ENCODE data around the gene PARP15. TPM values are rescaled to one million over a fixed set of nuclear protein-coding genes. Genes with fewer than 3 reads are reported as not detected.

The PARP15 gene
- polyA plus RNA-seq, 1 donor (not counting 4 experiments of a cell fraction or from before 2014, with no cell fraction given), result 0.25 TPM

DNA sequence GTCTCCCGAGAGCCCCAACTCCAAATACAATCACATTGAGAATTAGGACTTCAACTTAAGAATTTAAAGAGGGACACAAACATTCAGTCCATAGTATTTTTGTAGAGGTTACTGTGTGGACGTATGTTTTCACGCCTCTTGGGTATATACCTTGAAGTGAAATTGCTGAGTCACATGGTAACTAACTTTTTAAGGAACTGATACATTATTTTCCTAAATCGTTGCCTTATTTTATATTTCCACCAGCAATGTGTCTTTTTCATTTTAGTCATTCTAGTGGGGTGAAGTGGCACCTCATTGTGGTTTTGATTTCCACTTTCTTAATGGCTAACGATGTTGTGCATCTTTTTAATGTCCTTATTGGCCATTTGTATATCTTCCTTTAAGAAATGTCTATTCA is 11.8 kb downstream of the PARP15 start:
- no peak overlapping the region for H3K4me3 ChIP-seq (ENCODE audit: control insufficient read depth in 2 of 3, extremely low read depth in 1 of 3, insufficient read depth in 2 of 3, low read depth in 1 of 3, low read length in 3 of 3)
- dilution Hi-C loops (cut with MboI; ENCODE audit: extremely low pct_ligation_motif_present, low sequenced_read_pairs), result no loop called here

DNA sequence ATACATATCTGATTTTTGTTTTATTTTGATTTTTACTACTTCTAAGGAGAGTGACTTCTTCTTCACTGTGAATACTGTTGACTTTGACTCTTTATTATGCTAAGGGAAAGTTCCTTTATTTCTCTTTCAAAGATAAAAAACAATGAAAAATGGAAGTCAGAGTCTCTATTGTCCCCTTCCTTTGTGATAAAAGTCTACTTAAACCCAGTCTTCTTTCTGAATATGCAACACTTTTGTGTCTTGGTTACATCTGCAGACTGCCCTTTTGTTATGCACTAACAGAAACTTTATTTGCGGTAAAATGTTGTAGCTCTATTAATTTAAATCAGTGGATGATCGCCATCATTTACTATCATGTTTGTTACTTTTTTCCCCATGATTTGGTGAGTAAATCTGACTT is 13.2 kb downstream of the PARP15 start:
- Histone ChIP-seq H2AFZ (ENCODE audit: control insufficient read depth, low read length) (no peak overlapping the region), H3K4me3 (ENCODE audit: control insufficient read depth in 2 of 3, extremely low read depth in 1 of 3, insufficient read depth in 2 of 3, low read depth in 1 of 3, low read length in 3 of 3) (no peak overlapping the region), H3K9ac (ENCODE audit: control insufficient read depth, extremely low read depth, insufficient read depth, low read length) (no peak overlapping the region), H3K9me3 (ENCODE audit: control insufficient read depth, low read depth, low read length) (no peaks in the 10 kb centered on the region), H3K9me1 (ENCODE audit: control insufficient read depth, extremely low read depth, insufficient read depth, low read length) (no peaks in the 10 kb centered on the region), H3K4me2 (ENCODE audit: control insufficient read depth, extremely low read depth, insufficient read depth, low read depth, low read length) (no peak overlapping the region), H3K27ac (ENCODE audit: control insufficient read depth, insufficient read depth, low read length) (no peak overlapping the region), H3K4me1 (ENCODE audit: control insufficient read depth, extremely low read depth, insufficient read depth, low read length) (no peaks in the 10 kb centered on the region), H3K79me2 (ENCODE audit: control insufficient read depth, insufficient read depth, low read length) (no peaks in the 10 kb centered on the region), H3K27me3 (ENCODE audit: control insufficient read depth, extremely low read depth, insufficient read depth, low read length) (no peaks in the 10 kb centered on the region), H4K20me1 (ENCODE audit: control insufficient read depth, extremely low read depth, insufficient read depth, low read length) (no peaks in the 10 kb centered on the region), H3K36me3 (ENCODE audit: control insufficient read depth in 2 of 2, extremely low read depth in 1 of 2, insufficient read depth in 2 of 2, low read length in 2 of 2) (no peaks in the 10 kb centered on the region)
- DNase-seq (ENCODE audit: low read depth, low spot score) (no peak), FAIRE-seq (no peak)
- dilution Hi-C loops (cut with MboI; ENCODE audit: extremely low pct_ligation_motif_present, low sequenced_read_pairs), result no loop called here
- TF ChIP-seq, protein P1, sequence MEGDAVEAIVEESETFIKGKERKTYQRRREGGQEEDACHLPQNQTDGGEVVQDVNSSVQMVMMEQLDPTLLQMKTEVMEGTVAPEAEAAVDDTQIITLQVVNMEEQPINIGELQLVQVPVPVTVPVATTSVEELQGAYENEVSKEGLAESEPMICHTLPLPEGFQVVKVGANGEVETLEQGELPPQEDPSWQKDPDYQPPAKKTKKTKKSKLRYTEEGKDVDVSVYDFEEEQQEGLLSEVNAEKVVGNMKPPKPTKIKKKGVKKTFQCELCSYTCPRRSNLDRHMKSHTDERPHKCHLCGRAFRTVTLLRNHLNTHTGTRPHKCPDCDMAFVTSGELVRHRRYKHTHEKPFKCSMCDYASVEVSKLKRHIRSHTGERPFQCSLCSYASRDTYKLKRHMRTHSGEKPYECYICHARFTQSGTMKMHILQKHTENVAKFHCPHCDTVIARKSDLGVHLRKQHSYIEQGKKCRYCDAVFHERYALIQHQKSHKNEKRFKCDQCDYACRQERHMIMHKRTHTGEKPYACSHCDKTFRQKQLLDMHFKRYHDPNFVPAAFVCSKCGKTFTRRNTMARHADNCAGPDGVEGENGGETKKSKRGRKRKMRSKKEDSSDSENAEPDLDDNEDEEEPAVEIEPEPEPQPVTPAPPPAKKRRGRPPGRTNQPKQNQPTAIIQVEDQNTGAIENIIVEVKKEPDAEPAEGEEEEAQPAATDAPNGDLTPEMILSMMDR (optimal IDR thresholded peaks at IDR 0.05 in 1 of 3, IDR thresholded peaks at IDR 0.05 in 1 of 3, conservative IDR thresholded peaks at IDR 0.05 in 1 of 3; ENCODE audit: extremely low read depth in 1 of 3, insufficient read depth in 2 of 3, low read length in 3 of 3), result no peak
- no peak for TF ChIP-seq EZH2 (IDR thresholded peaks at IDR 0.05; ENCODE audit: low read length)

More for the DNA sequence above, 11.8 kb downstream of the PARP15 start:
- no peak for DNase-seq (ENCODE audit: low read depth, low spot score)
- TF ChIP-seq EZH2 (IDR thresholded peaks at IDR 0.05; ENCODE audit: low read length), result no peak
- TF ChIP-seq, protein P1 (optimal IDR thresholded peaks at IDR 0.05 in 1 of 3, IDR thresholded peaks at IDR 0.05 in 1 of 3, conservative IDR thresholded peaks at IDR 0.05 in 1 of 3; ENCODE audit: extremely low read depth in 1 of 3, insufficient read depth in 2 of 3, low read length in 3 of 3), result no peak
- Histone ChIP-seq H3K9me1 (ENCODE audit: control insufficient read depth, extremely low read depth, insufficient read depth, low read length) (no peaks in the 10 kb centered on the region), H3K27ac (ENCODE audit: control insufficient read depth, insufficient read depth, low read length) (no peak overlapping the region), H3K4me1 (ENCODE audit: control insufficient read depth, extremely low read depth, insufficient read depth, low read length) (no peaks in the 10 kb centered on the region), H3K36me3 (ENCODE audit: control insufficient read depth in 2 of 2, extremely low read depth in 1 of 2, insufficient read depth in 2 of 2, low read length in 2 of 2) (no peaks in the 10 kb centered on the region), H3K9me3 (ENCODE audit: control insufficient read depth, low read depth, low read length) (no peaks in the 10 kb centered on the region), H3K79me2 (ENCODE audit: control insufficient read depth, insufficient read depth, low read length) (no peaks in the 10 kb centered on the region), H4K20me1 (ENCODE audit: control insufficient read depth, extremely low read depth, insufficient read depth, low read length) (no peaks in the 10 kb centered on the region), H3K4me2 (ENCODE audit: control insufficient read depth, extremely low read depth, insufficient read depth, low read depth, low read length) (no peak overlapping the region), H3K27me3 (ENCODE audit: control insufficient read depth, extremely low read depth, insufficient read depth, low read length) (no peaks in the 10 kb centered on the region), H3K9ac (ENCODE audit: control insufficient read depth, extremely low read depth, insufficient read depth, low read length) (no peak overlapping the region), H2AFZ (ENCODE audit: control insufficient read depth, low read length) (no peak overlapping the region)
- no peak for FAIRE-seq

Data from keratinocyte (primary cell).